HG02884 (cell line): Measurements from ENCODE around the gene ABLIM3.

Experiments used
- ATAC-seq: cut with Tn5 transposase; IDR thresholded peaks from one replicate; pipeline ENCODE4 v1.9.1; 2021; ENCODE audit warnings: mild to moderate bottlenecking, moderate library complexity; ENCODE audit not compliant: unreplicated experiment

ABLIM3 gene

GRCh38 chr5:149301744-149302380 is 160.6 kb downstream of the ABLIM3 start:
- no peak for ATAC-seq

GRCh38 chr5:149302641-149303040 is 161.3 kb downstream of the ABLIM3 start:
- ATAC-seq = no peak

GRCh38 chr5:149303210-149303609 is 161.9 kb downstream of the ABLIM3 start:
- no peak for ATAC-seq

DNA sequence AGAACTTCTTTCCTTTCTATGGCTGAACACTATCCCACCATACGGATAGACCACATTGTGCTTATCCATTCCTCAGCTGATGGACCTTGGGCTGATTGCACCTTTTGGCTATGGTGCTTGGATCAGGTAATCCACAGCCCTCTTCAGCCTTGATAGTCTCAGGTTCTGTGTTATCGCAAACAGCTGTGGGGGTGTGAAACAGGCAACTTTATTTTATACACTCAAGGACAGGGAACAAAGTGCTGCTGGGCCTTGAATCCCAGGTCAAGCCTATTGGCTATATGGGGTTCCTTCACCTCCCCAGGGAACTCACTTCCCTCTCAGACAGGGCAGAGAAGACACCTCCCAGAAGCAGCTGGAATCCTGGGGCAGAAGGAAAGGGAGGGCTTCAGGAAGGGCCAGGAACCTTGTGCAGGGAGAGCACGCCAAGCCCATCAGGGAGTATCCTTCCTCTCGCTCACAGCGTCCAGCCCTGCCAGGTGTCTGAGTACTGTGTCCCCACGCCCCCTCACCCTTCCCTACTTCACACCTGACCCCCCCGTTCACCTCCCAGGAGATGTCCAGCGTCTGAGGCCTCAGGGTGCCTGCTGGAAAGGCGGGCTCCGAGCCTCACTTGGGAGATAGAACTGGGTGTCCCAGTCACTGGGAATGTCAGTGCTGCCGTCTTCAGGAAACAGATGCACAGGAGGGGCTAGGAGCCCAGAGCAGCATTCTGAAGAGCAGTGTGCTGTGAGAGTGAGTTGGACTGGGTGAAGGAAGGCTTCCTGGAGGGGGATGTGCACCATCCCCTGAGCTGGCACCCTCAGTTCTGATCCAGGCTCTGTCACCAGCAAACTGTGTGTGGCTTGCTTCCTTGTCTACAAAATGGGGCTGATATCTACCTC is 163.1 kb downstream of the ABLIM3 start:
- ATAC-seq = no peak

GRCh38 chr5:149309354-149309753 is 168.1 kb downstream of the ABLIM3 start:
- no peak for ATAC-seq
